Thoracic aorta (tissue), 2 donors: ENCODE measurements around the gene TMEM181. TPM values are rescaled to one million over a fixed set of nuclear protein-coding genes. Genes with fewer than 3 reads are reported as not detected.

ENCODE experiments used
- ATAC-seq: fragments of 150-250 bp; one replicate; pipeline ENCODE4 v1.8.0; 2017; ENCODE audit warnings: low read depth; ENCODE audit not compliant: insufficient number of reproducible peaks, low FRiP score
- DNase-seq: peaks from one replicate; pipeline ENCODE4 v3.0.0-alpha.2; 2020; ENCODE audit warnings: low spot score
- H3K27ac ChIP-seq, 2 donors: fragments of 200-600 bp; sonication (generic); 1 replicate in 1 of 2; 2 replicates in 1 of 2; pipeline ENCODE4 v1.5.1; 2016; ENCODE audit warnings: mild to moderate bottlenecking in 2 of 2, moderate library complexity in 2 of 2
- H3K27me3 ChIP-seq: fragments of 200-600 bp; sonication (generic); replicated peaks from 2 replicates; pipeline ENCODE4 v1.6.0; 2016; ENCODE audit warnings: mild to moderate bottlenecking; ENCODE audit not compliant: insufficient read depth
- H3K36me3 ChIP-seq: fragments of 200-600 bp; sonication (generic); one replicate; pipeline ENCODE4 v1.5.1; 2016
- H3K4me1 ChIP-seq, 2 donors: fragments of 200-600 bp; sonication (generic); 1 replicate in 1 of 2; 2 replicates in 1 of 2; pipeline versions ENCODE4 v1.5.1 to v1.6.0; 2016; ENCODE audit warnings: low read depth in 2 of 2, mild to moderate bottlenecking in 1 of 2; ENCODE audit not compliant: control insufficient read depth in 1 of 2
- H3K4me3 ChIP-seq: fragments of 200-600 bp; sonication (generic); 2 replicates; pipeline ENCODE4 v1.5.1; 2016; ENCODE audit warnings: mild to moderate bottlenecking
- H3K9me3 ChIP-seq: fragments of 200-600 bp; sonication (generic); 2 replicates; pipeline ENCODE4 v1.5.1; 2016
- total RNA-seq, 2 donors: library from RNA; depleted of rRNA; stranded (reverse); fragments of >200 nt; gene quantifications; one replicate each; pipeline versions ENCODE4 v1.1.0 to v1.2.3, GENCODE V29; 2016
- TF ChIP-seq, protein P1 (sequence below): fragments of 200-600 bp; sonication (generic); IDR thresholded peaks from one replicate; pipeline ENCODE4 v1.5.1; 2019; ENCODE audit warnings: antibody characterized with exemption

TMEM181 gene
- total RNA-seq, 2 donors from 2014 or later: 21.4 to 26.3 TPM

DNA sequence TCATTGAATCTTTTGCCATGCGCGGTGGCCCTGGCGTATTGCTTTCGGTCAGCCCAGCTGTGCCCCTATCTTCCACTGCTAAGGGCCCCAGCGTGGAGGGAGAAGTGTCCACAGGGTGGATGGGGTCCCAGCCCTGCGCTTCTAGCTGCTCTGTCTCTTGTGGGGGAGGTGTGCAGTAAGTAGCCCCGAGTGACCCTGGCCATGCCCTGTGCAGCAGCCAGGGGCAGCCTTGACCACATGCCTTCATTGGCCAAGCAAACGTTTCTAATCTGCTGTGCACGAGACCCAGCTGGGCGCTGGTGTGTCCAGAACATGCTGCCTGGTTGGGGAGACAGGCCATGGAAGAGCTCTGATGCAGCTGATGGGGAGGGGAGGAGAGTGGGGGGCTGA is 13.6 kb downstream of the TMEM181 start:
- Histone ChIP-seq H3K9me3 (no peaks in the 10 kb centered on the region), H3K27me3 (no peaks in the 10 kb centered on the region), H3K36me3 (peaks cover 6% of the 10 kb centered on the region), H3K4me3 (no peak overlapping the region), H3K27ac (no peak overlapping the region), H3K4me1 (no peaks in the 10 kb centered on the region)
- DNase-seq (no peak), ATAC-seq (no peak)
- TF ChIP-seq, protein P1, sequence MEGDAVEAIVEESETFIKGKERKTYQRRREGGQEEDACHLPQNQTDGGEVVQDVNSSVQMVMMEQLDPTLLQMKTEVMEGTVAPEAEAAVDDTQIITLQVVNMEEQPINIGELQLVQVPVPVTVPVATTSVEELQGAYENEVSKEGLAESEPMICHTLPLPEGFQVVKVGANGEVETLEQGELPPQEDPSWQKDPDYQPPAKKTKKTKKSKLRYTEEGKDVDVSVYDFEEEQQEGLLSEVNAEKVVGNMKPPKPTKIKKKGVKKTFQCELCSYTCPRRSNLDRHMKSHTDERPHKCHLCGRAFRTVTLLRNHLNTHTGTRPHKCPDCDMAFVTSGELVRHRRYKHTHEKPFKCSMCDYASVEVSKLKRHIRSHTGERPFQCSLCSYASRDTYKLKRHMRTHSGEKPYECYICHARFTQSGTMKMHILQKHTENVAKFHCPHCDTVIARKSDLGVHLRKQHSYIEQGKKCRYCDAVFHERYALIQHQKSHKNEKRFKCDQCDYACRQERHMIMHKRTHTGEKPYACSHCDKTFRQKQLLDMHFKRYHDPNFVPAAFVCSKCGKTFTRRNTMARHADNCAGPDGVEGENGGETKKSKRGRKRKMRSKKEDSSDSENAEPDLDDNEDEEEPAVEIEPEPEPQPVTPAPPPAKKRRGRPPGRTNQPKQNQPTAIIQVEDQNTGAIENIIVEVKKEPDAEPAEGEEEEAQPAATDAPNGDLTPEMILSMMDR: no peak

GRCh38 chr6:158574800-158575199 is 14.9 kb downstream of the TMEM181 start:
- Histone ChIP-seq H3K36me3 (peaks cover 6% of the 10 kb centered on the region), H3K4me3 (no peak overlapping the region), H3K27ac (no peak overlapping the region), H3K27me3 (no peaks in the 10 kb centered on the region), H3K9me3 (no peaks in the 10 kb centered on the region), H3K4me1 (no peaks in the 10 kb centered on the region)
- TF ChIP-seq, protein P1: no peak
- ATAC-seq (no peak), DNase-seq (no peak)

- TF ChIP-seq, protein P1: no peak
- ATAC-seq: no peak
- no peak overlapping the region for H3K4me3 ChIP-seq
- H3K27me3 ChIP-seq: no peaks in the 10 kb centered on the region
- no peak overlapping the region for H3K27ac ChIP-seq
- no peaks in the 10 kb centered on the region for H3K9me3 ChIP-seq
- DNase-seq: no peak
- no peaks in the 10 kb centered on the region for H3K4me1 ChIP-seq
- peaks cover 6% of the 10 kb centered on the region for H3K36me3 ChIP-seq
Measured at GRCh38 chr6:158575550-158575949, 15.7 kb downstream of the TMEM181 start.

DNA sequence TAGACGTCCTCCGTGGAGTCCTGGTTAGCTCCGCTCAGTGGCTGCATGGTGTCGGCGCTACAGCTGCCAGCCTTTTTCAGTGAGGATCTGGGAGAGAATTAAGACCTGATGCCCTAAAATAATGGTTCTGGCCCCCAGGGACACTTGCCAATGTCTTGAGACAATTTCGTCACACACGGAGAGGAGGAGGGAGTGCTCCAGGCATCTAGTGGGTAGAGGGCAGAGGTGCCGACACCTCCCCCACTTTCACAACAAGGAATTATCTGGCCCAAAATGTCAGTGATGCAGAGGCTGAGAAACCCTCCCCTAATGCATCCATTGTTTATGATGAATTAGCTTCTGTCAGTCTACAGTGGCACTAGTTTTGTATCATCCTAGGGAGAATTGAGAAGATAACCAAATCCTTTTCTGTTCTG is 24.4 kb downstream of the TMEM181 start:
- H3K27me3 ChIP-seq: no peaks in the 10 kb centered on the region
- H3K9me3 ChIP-seq: no peaks in the 10 kb centered on the region
- H3K4me3 ChIP-seq: no peak overlapping the region
- TF ChIP-seq, protein P1: no peak
- no peak for DNase-seq
- no peak overlapping the region for H3K27ac ChIP-seq
- no peak for ATAC-seq
- peaks cover 16% of the 10 kb centered on the region for H3K36me3 ChIP-seq
- H3K4me1 ChIP-seq: peaks cover 0 to 6% of the 10 kb centered on the region in 2 donors

GRCh38 chr6:158586652-158587051 is 26.8 kb downstream of the TMEM181 start:
- H3K36me3 ChIP-seq: peaks cover 33% of the 10 kb centered on the region
- TF ChIP-seq, protein P1: no peak
- no peak for DNase-seq

More at GRCh38 chr6:158586652-158587051, 26.8 kb downstream of the TMEM181 start:
- peaks cover 0 to 9% of the 10 kb centered on the region in 2 donors for H3K4me1 ChIP-seq
- H3K27me3 ChIP-seq: no peaks in the 10 kb centered on the region
- H3K4me3 ChIP-seq: no peak overlapping the region
- ATAC-seq: no peak
- H3K9me3 ChIP-seq: no peaks in the 10 kb centered on the region
- H3K27ac ChIP-seq: no peak overlapping the region
